Stimulated activated CD4-positive, alpha-beta T cell treated with anti-CD3 and anti-CD28 coated beads, Interleukin-2, amount 100 ng/mL, for 24 hours (primary cell): ENCODE results near the gene RPL13A.
A peak's percentile ranks its signal among the peaks of the same experiment; 100 is the strongest.
"Not testable (repeated sequence)": the region's sequence is repeated elsewhere in the genome, so short reads cannot be mapped to it uniquely, and the experiment has no call there.

ENCODE experiments used
- DNase-seq, 2 donors: peaks; one replicate each; pipeline ENCODE4 v3.0.0-alpha.2; 2020

Gene RPL13A

DNA sequence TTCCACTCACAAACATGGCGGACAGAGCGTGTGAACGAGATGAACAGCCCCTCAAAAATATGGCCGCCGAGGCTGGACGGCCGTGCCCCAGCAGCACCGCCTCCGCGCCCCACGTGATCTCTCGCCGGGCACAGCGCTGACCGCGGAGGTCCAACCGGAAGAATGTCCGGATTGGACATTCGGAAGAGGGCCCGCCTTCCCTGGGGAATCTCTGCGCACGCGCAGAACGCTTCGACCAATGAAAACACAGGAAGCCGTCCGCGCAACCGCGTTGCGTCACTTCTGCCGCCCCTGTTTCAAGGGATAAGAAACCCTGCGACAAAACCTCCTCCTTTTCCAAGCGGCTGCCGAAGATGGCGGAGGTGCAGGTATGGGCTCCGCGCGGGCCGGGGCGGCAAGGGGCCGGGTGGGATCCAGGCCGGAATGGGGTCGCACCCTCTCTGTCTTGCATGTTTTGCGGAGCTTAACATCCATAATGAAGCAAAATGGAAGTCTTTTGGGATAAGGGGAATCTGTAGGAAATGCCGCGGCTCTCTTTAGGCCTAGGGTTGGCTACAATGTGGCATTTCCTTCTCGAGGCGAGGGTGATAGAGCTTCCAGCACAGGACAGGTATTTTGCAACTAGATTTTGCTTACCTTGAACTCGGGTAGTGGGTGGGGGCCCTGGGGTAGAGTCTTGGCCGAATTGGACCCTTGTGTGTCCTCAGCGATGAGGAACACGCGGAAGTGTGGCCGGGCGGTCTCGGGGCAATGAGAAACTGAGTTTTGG, at the start of gene RPL13A:
Gene RPL13A (plus strand): TSS at position 332 of the 769 bp plus-strand sequence. CDS start 22 bp downstream, at position 354.
- DNase-seq: peak; percentile 100

DNA sequence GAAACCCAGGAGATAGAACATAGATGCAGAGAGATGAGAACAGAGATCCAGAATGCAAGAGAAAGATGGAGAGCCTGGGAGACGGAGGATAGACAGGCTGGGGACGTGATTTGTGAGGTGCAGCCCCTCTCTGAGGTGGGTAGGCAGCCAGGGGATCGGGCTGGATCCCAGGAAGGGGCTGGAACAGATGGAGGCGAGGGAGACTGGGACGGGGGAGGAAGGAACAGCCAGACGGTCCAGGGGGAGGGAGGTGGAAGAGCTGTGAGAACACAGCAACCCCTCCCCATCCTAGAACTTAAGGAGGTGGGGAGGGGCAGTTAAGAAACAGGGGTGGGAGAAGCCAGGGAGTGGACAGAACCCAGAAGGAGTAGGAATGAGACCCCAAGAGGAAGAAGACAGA, 49.1 kb upstream of the RPL13A start:
- no peak for DNase-seq

DNA sequence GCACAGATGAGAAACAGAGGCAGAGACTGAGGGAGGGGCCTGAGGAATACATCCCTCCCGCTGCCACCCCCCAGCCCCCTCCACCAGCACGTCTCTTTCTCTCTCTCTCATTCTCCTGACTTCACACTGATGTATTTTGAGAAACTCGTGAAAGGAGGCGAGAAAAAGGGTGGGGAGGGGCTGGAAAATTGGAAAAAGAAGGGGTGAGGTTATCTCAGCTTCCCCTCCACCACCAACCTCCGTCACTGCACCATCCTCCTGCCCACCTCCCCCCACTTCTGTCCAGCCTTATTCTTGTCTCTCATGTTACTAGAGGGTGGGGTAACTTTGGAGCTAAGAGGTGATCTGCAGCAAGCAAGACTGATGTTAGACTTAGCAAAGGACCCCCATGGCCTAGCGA, 47.6 kb upstream of the RPL13A start:
- no peak for DNase-seq

DNA sequence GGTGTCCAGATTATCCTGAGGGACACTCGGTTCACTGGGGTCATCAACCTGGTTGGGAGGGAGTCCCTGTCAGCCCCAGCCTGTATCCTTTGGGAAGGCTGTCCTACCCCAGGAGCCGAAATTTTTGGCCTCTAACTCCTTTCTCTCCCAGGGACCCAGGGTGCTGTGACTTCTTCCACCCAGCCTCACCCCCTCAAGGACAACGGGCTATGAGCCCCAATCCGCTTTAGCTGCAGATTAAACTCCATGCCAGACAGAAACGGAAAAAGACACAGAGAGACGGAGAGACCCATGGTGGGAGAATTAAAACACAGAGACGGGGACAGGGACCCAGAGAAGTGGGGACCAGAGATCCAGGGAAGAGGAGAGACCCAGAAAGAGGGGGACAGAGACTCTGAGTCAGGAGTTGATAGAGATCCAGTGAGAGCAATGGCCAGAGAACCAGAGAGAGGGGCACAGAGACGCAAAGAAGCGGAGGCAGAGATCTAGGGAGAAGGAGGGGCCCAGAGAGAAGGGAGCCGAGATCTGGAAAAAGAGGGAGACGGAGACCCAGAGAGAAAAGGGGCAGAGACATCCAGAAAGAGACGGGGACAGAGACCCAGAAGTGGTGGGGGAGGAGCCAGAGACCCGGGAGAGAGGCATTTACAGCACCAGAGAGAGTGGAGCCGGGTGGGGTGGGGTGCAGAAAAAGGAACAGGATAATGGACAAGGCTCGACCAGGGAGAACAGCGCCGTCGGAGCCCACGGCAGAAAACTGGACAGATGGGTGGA, 46.8 kb upstream of the RPL13A start:
- DNase-seq: no peak

DNA sequence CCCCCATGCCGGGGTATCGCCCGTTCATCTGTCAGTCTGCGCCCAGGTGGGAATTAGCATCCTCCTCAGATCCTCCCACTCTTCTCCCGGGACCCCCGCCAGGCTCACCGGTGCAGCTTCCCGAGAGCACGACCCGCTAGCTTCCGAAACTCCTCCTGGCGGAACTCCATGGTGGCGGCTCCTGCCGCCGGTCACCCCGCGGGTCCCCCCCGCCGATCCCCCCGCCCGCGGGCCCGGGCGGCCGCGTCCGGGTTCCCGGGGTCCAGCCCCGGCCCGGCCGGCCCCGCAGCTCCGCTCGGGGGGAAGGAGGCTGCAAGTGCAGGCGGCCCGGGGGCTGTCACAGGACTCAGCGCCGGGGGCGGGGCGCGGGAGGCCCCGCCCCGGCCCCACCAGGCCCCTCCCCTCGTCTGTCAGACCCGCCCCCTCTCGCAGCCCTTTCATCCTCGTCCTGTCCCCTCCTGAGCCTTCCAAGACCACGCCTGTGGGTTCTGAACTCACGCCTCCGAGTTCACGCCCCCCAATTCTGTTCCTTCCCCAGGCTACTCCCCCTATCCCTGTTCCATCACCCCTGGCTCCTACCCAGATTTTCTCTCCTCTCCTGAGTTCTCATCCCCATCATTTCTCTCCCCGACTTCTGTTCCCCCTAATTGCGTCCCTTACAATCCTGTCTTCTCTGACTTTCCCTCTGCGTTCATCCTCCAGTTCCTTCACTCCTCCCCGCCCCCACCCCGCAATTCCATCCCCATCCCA, 46.0 kb upstream of the RPL13A start, which contains the start of gene SLC17A7:
Gene SLC17A7 (minus strand): TSS at position 318 of the 750 bp plus-strand sequence. CDS start 148 bp downstream, at position 170.
- DNase-seq: peak; percentile 49 to 58

DNA sequence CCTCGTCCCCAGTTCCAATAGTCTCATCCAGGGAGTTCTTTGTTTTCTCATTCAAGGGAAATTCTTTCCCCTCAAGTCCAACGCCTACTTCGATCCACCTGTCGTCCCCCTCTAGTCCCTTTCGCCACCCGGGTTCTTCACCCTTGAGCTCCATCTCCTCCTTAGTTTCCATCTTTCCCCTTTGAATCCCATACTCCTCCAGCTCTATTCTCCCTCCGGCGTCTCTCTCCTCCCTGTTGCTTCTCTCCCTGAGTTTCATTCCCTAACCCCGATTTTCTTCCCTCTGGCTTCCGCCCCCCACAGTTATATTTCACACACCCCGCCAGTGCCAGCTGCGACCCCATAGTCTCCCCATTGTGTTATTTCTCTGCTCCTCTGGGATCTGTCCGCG, 45.5 kb upstream of the RPL13A start:
- no peak for DNase-seq

DNA sequence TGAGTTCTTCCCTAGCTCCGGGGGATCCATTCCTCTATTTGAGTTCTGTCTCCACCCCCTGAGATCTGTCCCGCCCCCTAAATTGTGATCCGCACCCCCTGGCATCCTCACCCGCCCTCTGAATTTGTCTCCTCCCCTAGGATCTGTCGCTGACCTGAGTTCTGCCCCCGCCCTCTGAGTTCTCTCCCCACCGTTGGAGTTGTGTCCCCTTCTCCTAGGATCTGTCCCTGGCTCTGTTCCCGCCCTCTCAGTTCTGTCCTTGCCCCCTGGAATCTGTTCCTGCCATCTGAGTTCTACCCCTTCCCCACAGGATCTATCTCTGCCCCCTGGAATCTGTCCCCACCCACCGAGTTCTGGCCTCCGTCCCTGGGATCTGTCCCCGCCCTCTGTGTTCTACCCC, 45.1 kb upstream of the RPL13A start:
- peak in 1 of 2 donors; percentile 35 for DNase-seq

DNA sequence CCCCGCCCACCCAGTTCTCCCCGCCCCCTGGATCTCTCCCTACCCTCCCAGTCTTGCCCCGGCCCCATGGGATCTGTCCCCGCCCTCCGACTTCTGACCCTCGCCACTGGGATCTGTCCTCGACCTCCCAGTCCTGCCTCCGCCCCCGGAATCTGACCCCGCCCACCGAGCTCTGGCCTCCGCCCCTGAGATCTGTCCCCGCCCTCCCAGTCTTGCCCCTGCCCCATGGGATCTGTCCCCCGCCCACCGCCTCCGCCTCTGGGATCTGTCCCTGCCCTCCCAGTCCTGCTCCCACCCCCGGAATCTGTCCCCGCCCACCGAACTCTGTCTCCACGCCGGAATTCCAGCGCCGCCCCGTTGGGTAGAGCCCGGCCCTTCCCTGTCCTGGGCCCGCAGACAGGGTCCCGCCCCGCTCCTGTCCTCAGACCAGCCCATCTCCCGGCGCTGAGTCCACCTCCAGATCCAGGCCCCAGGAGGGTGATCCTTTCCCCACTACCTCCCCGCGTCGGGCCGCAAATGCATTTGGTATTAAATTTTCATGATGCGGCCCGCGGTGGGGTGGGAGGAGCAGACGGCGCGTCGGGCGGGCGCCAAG, 44.5 kb upstream of the RPL13A start:
- DNase-seq: peak; percentile 66 to 78

DNA sequence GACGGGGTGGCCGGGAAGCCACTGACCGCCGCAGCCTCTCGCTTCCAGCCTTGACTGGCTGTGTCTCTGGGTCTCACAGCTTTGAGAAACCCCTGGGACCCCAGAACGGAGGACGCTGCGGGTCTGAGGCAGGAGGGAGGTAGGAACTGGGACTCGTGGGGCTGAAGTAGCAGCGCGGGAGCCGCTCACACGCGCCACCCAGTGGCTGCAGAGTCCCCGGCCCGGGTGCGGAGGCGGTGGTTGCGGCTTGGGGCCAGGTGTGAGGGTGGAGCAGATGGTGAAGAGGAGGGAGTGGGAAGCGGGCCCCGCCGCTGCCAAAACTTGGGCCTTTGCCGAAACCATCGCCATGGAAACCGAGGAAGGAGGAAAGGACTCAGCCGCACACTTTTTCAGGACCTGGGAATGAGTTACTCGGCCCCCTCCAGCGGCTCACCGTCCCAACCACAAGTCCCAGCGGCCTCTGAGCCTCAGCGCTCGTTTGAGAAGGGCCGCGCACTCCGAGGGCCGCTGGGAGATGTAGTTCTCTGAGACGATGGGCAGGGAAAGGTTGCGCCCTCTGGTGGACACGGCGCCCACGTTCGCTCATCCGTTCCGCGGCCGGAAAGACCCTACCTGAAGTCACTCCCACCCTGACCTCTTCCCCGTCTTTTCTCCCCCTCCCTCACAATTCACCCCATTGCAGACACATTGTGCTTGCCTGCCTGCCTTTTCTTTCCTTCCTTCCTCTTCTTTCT, 43.9 kb upstream of the RPL13A start:
- peak; percentile 94 to 95 for DNase-seq

DNA sequence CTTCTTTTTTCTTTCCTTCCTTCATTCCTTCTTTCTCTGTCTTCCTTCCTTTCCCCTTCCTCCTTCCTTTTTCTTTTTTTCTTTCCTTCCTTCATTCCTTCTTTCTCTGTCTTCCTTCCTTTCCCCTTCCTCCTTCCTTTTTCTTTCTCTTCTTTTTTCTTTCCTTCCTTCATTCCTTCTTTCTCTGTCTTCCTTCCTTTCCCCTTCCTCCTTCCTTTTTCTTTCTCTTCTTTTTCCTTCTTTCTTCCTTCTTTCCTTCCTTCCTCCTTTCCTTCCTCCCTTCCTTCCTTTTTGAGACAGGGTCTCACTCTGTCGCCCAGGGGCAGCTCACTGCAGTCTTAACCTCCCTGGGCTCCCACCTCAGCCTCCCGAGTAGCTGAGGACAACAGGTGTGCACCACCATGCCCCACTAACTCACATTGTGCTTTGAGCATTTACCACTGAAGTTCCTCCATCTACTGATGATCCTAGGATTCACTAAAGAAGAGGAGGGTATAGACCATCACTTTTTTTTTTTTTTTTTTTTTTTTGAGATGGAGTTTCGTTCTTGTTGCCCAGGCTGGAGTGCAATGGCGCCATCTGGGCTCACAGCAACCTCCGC, 43.2 kb upstream of the RPL13A start:
- DNase-seq: not testable (repeated sequence)

DNA sequence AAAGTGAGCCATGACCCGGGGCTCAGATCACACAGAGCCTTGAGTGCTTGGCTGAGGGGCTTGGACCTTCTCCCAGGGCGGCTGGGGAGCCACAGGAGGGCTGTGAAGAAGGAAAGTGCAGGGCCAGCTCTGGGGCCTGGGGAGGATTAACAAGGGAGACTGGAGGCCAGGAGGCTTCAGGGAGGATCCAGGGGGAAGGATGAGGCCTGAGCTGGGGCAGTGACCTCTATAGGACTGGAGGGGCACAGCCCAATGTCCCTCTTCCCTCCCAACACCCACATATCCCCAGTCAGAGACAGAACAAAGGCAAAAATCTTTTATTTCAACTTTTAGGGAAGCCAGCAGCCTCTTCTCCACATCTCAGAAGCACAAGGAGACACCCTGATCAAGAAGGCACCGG, 41.4 kb upstream of the RPL13A start:
- DNase-seq: no peak

DNA sequence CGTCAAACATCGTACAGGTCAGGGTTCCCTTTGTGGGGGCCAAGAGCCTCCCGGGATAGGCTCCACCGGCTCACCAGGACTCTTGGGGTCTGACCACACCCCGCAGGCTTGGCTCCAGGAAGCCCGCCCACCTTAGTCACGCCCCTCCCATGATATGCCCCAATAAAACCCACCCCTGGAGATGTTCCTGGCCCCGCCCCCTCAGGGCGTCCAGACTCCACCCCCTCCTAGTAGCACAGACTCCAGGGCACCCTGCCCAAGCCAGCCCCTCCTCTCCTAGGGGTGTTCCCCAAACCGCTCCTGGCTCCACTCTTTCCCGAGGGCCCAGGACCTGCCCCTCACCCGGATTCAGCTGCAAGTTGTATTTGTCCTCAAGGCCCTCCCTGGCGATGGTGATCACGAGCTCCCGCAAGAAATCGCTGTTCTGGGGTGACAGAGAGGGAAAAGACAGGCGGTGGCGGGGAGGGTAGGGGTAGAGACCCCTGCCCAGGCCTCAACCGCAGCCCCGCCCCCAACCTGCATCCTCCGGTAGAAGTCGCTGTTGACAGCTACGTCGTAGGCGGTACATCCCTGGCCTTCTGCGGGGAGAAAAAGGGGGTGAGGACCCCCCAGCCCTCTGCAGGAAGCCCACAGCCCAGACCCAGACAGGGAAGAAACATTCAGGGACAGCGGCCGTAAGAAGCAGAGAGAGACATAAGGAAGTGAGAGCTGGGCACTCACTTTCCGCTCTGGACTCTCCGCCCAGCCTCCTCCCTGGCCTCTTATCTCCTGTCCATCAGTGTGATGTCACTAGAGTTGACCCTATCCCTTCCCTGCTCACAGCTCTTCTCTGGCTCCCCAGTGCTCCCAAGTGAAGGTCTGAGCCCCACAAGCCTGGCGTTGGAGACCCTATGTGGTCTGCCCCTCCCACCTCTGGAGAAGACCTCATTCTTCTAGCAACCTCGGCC, 39.6 kb upstream of the RPL13A start:
- peak in 1 of 2 donors; percentile 59 for DNase-seq

DNA sequence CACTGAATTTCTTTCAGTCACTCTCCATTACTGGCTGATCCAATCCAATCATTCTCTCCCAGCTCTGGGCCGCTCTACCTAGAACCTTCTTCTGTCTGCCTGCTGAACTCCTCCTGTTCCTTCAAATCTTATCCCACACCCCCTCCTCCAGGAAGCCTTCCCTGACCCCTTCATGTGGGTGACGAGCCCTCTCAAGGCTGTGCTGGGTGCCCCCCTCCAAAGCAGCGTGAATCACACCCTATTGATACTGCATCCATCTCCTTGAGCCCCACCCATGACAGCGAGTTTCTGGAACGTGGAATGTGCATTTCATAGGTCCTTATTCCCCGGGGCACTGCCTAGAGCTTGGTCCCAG, 39.0 kb upstream of the RPL13A start:
- DNase-seq: no peak

DNA sequence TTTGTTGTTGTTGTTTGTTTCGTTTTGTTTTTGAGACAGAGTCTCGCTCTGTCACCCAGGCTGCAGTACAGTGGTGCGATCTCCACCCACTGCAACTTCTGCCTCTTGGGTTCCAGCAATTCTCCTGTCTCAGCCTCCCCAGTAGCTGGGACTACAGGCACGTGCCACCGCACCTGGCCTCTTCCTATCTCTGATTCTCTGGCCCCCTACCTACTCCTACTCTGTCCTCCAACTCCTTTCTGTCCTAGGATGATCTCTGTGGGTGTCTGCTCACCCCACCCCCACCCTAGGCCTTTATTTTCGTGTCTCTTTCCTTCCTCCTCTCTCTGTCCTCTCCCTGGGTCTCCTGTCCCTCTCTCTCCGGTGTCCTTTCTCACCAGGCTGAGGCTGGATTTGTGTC, 37.0 kb upstream of the RPL13A start:
- no peak for DNase-seq

DNA sequence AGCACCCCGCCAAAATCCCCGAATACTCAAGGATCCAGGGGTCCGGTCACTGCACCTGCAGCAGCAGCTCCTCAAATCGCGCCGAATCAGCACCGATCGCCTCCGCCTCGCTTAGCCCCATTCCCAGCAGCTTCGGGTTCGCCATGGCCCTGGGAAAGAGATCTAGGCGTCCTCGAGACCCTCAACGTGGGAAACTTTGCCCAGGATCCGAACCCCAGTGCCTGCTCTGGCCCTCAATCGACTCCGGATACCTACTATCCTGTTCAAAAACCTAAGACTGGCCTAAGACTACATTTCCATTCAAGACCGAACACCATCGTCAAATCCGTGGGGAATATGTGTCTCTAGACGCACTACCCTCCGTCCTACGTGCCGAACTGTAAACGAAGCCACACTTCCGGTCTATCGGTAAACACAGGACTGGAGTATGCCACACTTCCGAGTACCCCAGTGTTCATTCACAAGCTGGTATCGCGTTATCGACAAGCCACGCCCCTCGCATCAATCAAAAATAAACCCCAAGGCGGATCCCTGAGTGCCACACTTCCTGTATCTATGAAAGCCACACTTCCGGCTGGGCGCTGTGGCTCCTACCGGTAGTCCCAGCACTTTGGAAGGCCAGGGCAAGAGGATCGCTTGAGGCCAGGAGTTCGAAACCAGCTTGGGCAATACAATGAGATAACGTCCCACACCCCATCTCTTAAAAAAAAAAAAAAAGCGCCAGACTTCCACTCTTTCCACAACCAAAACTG, 35.8 kb upstream of the RPL13A start, which contains the start of gene PIH1D1:
Gene PIH1D1 (minus strand): TSS at position 385 of the 752 bp plus-strand sequence. CDS start 240 bp downstream, at position 145.
- DNase-seq: peak; percentile 93 to 94

DNA sequence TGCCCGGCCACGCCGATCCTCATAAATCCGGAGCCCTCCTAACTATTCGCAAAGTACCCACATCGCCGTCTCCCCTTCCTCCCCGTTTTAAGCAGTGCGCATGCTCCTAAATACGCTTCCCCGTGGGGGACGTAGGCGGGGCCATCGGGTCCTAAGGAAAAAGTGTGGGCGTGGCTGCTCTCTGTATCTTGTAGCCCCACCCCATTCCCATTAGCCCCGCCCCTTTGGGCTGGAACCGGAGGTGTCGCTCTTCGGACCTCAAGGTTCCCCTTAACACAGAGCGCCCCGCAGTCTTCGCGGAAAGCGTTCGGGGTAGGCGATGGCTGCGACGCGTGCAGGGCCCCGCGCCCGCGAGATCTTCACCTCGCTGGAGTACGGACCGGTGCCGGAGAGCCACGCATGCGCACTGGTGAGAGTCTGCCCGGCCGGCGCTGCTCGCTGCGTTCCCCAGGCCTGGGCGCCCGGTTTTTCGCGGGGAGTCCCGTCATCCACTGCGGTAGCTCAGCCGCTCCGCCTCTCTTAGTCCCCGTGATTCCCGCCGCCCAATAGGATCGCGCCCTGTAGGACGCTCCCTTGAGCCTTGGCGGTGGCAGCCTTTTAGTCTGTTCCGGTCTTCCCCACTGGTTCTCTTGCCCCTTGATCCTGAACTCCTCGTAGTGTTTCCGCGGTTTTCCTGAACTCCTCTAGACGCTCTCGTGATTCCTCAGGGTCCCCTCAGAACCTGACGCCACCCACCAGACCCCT, 34.2 kb upstream of the RPL13A start, which contains the start of gene ALDH16A1:
Gene ALDH16A1 (plus strand): TSS at position 213 of the 744 bp plus-strand sequence. CDS start 107 bp downstream, at position 320.
- DNase-seq: peak; percentile 97

DNA sequence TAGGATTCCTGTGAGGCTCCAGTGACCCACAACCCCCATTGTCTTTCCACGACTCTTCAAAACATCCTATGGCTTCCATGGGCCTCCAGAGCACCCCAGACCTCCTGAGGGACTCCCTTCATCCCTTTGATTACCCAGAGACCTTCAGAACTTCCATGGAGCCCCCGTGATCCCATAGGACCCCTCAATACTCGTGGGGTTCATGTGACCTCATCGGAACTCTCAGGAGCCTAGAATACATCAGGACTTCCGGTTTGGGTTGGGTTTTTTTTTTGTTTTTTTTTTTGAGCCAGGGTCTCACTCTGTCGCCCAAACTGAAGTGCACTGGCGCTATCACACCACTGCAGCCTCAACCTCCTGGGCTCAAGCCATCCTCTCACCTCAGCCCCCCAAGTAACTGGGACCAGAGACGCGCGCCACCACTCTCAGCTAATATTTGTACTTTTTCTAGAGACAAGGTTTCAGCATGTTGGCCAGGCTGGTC, 33.6 kb upstream of the RPL13A start:
- no peak for DNase-seq

DNA sequence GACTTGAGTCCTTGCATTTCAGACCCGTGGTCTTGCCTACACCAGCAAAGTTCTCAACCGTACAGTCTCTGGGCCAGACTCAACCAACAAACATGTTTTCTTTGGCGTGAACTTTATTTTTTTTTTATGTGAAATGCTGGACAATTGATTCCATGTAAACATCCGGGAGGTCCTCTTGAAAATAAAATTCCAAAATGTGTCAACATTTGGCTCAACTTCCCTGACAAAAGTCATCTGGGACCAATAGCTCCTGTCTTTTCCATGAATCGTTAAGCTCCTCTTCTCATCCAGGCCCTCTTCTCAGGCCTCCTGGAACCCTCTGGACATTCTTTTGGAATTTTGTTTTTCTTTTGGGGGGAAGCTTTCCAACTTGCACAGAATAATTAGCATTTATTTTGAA, 31.6 kb upstream of the RPL13A start:
- DNase-seq: no peak

DNA sequence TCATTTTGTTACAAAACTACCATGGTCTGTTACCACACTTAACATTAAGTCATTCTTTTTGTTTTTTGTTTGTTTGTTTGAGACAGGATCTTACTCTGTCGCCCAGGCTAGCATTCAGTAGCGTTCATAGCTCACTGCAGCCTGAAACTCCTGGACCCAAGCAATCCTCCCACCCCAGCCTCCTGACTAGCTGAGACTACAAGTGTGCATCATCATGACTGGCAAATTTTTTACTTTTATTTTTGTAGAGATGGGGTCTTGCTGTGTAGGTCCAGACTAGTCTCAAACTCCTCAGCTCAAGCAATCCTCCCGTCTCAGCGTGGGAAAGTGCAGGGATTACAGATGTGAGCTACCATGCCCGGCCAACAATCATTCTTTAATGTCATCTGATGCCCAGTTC, 31.1 kb upstream of the RPL13A start:
- no peak for DNase-seq
